ENCODE results near the gene CA11.
"Not testable (repeated sequence)": the region's sequence is repeated elsewhere in the genome, so short reads cannot be mapped to it uniquely, and the experiment has no call there.

Gene CA11

GRCh38 chr19:48639483-48640375 lies 6.3 kb downstream of the CA11 start:
- DNase-seq: no peak

- DNase-seq: no peak
These were observed 7.1 kb downstream of the CA11 start for GRCh38 chr19:48638831-48639381.

- DNase-seq: peak; percentile 87 to 88
These were observed 7.8 kb downstream of the CA11 start for GRCh38 chr19:48637948-48638830.

DNA sequence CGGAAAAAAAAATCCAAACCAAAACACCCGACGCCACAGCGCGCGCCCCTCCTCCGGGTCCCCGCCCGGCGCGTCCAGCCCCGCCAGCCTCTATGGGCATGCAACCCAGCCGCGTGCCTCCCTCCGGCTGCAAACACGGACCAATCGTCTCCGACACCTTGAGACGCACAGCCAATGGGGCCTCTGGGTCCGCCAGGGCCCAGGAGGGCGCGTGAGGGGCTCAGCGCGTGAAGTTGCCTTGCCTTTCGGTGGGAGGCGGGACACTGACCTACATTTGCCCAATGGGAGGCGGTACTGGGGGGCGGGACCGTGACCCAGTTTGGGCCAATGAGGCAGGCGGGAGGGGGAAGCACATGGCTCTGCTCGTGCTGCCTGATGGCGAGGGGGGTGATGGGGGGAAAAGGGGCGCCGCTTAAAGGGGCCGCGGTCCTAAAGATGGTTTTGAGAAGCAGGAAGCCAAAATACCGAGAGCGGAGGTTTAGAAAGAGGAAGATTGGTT lies 8.5 kb downstream of the CA11 start:
- peak; percentile 98 to 100 for DNase-seq

GRCh38 chr19:48636859-48637448 lies 9.0 kb downstream of the CA11 start, which contains the start of gene DBP:
Gene DBP (minus strand): TSS chr19:48637379. CDS start chr19:48636994, 385 bp downstream.
- DNase-seq: no peak

DNA sequence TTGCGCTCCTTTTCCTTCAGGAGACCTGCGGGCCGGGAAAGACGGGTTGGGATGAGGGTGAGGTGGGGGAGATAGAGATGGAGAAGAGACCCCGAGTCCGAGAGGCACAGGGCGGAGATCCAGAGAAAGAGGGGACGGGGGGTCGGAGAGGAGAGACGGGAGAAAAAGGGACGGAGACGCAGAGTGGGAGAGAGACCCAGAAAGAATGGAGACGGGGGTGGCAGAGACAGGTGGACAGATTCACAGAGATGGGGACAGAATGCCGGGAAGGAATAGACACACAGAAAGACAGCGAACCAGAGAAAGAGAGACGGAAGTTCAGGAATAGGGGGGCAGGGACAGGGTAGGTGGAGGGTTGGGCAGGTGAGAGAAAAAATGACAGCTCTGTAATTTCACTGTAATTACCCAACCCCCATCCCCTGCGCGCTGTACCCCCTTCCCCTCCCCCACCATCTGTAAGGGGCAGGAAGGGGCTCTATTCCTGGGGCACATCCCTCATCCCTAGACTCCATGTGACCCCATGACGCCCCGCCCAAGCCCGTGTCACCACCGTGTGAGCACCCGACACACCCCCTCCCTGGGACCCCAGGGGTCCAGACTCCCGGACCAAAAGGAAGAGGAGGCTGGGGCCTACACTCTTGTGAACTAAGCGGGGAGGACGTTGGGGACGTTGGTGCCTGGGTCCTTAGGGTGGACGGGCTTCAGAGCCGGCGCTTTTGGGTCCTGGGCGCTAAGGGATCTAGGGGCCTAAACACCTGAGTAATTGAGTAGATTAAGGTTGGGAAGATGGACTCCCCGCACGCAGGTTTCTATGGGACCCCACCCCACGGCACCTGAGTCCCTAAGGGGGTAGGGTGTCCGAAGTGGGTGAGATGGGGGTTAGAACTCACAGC lies 9.8 kb downstream of the CA11 start:
- no peak for DNase-seq

- peak; percentile 77 to 81 for DNase-seq
These were observed 10.6 kb downstream of the CA11 start for GRCh38 chr19:48635263-48635965.

DNA sequence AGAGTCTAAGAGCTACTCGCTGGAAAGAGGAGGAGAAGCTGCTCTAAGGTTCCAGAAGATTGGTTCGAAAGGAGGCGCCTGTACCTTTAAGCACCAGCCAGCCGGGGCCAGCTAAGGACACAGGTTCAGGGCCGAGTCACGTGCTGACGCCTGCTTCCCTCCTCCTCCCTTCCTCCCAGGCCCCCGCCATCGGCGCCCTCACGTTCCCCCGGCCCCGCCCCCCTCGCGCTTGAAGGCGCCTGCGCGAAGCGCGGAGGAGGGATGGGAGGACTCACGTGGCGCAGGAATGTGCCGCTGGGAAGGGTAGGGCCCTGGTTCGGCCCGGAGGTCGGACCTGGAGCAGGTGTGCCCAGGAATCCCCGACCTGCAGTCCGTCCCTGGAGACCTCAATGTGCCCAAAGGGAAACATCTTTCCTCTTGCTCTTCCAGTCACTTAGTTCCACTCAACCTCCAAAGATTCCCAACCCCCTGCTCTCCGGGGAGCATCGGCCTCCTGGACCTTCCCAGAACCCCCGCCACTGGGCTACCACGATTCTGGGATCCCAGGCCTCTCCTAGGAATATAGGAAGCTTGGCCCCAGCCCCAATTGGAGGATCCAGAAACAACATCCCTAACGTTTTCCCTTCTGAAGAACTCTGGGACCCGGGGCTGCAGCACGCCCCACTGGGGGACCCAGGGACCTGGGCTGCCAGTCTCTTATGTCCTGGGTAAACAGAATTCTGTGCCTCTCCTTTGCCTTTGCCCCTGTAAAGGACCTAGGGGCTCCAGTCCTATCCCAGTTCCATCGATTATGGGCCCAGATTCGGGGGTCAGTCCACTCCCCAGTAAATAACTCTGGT lies 11.3 kb downstream of the CA11 start:
- peak; percentile 92 to 99 for DNase-seq

DNA sequence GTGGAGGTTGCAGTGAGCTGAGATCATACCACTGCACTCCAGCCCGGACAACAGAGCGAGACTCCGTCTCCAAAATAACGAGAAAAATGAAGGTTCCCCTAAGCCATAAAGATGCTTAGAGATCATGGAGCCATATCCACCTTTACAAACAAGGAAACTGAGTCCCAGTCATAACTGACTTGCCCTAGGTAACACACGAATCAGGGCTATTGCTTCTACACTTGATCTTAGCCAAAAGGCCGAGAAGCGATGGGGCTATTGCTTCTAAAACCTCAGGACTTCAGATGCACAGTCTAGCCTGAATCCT lies 12.0 kb downstream of the CA11 start:
- no peak for DNase-seq

DNA sequence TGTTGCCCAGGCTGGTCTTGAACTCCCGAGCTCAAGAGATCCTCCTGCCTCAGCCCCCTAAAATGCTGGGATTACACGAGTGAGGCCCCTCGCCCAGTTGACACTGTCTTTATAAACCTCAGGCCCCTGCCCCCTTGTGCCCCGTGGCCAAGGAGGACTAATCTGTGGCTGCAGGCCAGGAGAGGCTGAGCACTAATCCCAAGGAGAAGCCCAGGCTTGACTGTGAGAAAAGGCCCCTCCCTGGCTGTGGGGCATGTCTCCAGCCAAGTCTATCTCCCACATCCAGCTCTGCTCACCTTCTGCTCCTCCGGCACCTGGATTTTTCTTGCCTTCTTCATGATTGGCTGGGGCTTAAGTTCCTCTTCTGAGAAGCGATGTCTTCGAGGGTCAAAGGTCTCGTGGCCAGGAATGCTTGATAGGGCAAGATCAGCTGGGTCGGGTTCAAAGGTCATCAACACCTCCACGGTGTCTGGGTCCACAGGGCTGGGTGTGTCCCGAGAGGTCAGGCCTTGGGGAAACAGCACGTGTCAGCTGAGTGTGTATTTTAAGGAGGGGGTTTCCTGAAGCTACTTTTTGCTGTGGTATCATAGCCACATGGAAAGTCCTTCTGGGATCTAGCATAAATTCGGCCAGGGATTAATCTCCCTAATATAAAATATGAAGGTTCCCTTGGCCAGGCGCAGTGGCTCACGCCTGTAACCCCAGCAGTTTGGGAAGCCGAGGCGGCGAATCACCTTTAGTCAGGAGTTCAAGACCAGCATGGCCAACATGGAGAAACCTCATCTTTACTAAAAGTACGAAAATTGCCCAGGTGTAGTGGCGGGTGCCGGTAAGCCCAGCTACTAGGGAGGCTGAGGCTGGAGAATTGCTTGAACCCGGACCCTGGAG lies 12.6 kb downstream of the CA11 start:
- DNase-seq: no peak

DNA sequence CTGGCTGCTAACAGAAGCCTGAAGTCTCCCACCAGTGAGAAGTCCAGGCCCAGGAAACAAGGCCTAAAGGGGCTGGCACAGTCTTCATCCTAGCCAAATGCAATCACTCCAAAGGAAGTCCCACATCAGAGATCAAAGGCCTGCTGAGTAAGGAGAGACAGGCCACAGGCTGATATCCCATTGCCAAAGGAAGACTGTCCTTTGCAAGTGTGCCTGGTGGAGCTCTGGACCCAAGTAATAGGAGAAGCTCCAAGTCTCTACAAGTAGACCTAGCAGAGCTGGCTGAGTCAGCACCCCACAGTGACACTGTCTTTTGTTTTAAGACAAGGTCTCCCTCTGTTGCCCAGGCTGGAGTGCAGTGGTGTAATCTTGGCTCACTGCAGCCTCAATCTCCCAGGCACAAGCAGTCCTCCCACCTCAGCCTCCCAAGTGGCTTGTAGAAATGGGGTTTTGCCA lies 13.3 kb downstream of the CA11 start:
- DNase-seq: no peak

- not testable (repeated sequence) for DNase-seq
These were observed 13.7 kb downstream of the CA11 start for GRCh38 chr19:48632286-48632685.

DNA sequence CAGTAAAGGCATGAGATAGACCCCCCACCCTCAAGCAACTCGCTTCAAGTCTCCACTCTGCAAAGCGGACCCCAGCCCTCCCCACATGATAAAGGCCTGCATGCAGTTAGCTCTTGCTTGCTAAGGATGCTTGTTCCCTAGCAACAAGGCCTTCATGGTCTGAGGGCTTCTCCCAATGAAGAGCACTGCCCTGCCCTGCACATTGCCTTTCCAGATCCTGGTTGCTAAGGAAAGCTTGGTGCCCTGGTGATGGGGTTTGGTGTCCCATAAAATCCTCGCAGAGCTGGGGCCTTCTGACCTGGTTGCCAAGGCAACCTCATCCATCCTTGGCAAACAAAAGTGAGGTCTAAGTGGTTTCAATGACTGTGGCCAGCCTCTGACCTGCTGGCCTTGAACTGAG lies 14.8 kb downstream of the CA11 start:
- DNase-seq: no peak

DNA sequence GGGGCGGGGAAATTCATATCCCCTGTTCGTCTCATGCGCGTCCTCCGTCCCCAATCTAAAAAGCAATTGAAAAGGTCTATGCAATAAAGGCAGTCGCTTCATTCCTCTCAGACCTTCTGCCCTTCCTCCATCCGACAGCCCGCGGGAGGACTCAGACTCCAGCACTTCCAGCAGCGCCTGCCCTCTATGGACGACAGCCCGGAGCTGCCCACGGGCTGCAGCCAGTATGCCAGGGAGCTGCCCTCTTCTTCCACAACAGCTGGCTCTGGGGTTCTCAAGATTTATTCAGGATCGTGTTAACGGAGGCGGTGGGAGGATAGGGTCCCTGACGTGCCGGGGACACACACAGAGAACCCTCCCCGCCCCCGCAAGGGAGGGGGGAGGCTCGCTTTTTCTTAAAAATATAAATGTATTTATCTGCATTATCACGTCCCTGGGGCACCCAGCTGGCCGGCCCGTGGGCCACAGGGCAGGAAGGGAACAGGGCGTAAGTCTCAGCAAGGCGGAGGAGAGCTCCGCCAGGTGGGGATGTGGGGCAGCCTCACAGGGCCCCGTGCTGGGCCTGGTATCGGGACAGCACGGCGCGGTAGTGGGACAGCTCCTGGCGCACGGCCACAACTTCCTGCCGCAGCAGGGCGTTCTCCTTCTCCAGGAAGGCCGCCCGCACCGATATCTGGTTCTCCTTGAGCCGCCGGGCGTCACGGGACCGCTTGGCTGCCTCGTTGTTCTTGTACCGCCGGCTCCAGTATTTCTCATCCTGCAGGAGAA lies 15.5 kb downstream of the CA11 start:
- no peak for DNase-seq

GRCh38 chr19:48629599-48630295 lies 16.2 kb downstream of the CA11 start:
- peak; percentile 81 to 87 for DNase-seq

DNA sequence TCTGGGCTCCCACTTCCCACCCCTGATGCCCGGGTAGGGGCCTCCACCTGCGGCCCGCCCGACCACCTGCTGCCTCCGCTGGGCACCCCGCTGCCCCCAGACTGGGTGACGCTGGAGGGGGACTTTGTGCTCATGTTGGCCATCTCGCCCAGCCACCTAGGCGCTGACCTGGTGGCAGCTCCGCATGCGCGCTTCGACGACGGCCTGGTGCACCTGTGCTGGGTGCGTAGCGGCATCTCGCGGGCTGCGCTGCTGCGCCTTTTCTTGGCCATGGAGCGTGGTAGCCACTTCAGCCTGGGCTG lies 16.7 kb downstream of the CA11 start:
- no peak for DNase-seq

- DNase-seq: no peak
These were observed 17.3 kb downstream of the CA11 start for GRCh38 chr19:48628486-48629296.
